ENCODE data around the gene SLC24A5. TPM values are rescaled to one million over a fixed set of nuclear protein-coding genes. Genes with fewer than 3 reads are reported as not detected.

SLC24A5 gene
- total RNA-seq, result not detected
- long read RNA-seq, result 0 reads

GRCh38 chr15:48120745-48121144 lies at the start of gene SLC24A5:
TSS of gene SLC24A5 (plus strand) at chr15:48120990. CDS start at chr15:48121045, 55 bp downstream.
- DNase-seq (ENCODE audit: missing footprints) (no peak), ATAC-seq (no peak)
- intact Hi-C loops (cut with DNase I), result no loop called here

DNA sequence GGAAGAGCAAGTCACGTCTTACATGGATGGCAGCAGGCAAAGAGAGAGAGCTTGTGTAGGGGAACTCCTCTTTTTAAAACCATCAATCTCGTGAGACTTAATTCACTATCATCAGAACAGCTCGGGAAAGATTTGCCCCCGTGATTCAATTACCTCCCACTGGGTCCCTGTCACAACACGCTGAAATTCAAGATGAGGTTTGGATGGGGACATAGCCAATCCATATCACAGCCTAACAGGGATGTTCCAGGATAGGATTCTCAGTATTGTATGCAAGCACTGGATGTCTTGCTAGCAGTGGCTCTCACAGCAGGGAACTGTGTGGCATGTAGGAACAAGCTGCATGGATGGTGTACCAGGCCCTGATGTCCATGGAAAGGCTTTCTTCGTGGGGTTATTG lies 47.8 kb upstream of the SLC24A5 start:
- no peak for ATAC-seq
- intact Hi-C loops (cut with DNase I), result no loop called here
- DNase-seq (ENCODE audit: missing footprints), result no peak

DNA sequence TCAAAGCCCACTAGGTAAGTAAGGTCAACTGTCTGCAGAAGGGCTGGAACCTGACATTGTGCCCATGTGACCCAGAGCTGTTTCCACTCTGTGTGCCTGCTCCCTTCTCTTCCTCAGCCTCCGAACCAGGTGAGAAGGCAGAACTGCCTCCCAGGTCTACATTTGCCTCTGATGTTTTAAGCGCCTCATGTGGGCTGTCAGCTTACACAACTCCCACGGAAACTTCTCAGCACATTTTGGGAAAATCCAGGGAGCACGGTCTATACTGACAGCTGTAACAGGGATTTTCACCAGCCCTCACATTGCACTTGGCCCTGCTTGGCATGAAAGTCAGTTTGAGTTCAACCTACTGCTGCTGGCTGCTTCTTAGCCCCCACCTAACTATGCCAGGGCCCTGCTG lies 46.9 kb upstream of the SLC24A5 start:
- ATAC-seq (no peak), DNase-seq (ENCODE audit: missing footprints) (no peak)
- intact Hi-C loops (cut with DNase I), result no loop called here

DNA sequence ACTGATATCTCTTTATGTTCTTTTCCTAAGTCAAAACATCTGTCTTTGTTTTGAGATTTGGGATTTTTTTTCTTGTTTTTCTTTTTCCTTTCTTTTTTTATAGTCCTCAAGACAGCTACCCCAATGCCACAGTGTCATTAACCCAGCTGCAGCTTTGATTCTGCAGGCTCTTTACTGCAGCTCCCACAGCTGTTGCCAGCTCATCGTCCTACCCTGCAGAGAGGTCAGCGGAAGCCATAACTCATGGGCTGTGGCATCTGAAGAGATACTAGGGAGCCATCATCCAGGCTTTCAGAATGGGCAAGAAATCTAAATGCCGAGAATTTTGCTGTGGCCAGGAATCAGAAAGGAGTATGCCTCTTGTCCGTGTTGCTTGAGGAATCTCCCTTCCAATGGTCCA lies 44.3 kb upstream of the SLC24A5 start:
- ATAC-seq, result no peak
- intact Hi-C loops (cut with DNase I), result no loop called here

GRCh38 chr15:48077616-48078184 lies 43.1 kb upstream of the SLC24A5 start:
- intact Hi-C loops (cut with DNase I), result no loop called here
- no peak for ATAC-seq

More for the DNA sequence above, 44.3 kb upstream of the SLC24A5 start:
- no peak for DNase-seq (ENCODE audit: missing footprints)

DNA sequence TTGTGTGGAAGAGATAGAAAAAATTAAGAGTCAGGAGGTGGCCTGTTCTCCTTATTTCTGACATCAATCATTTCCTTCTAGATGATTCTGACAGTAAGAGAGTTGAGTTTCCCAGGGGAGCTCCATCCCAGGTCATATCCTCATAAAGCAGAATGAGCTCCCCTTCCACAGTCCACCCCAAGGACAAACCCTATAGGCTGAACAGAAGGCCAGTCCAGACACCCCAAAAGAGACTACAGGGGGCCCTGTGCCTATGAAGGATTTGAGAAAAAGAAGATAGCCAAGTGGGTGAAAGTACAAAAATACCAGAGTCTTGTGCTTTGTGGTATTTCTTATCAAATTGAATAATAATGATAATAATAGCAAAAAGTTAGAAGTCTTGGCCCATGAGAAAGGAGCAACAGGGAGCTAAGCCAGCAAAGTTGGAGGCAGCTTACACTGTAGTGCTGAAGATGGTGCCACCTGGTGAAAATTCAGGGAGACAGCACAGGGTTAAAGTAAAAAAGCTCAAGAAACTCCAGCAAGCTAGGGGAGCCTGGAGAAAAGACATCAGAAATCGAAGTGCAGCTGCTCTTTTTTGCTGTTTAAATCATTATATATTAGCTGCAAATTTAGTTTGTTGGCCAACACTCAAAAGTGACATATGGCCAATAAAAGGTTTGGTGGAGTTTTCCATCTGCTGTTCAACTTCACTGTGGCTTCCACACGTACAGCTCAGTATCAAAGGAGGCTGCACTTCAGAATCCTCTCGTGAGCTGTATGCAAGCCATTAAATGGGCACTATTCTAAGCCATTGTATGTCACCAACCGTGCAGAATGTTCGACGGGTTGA lies 35.8 kb upstream of the SLC24A5 start:
- DNase-seq (ENCODE audit: missing footprints) (no peak), ATAC-seq (no peak)
- intact Hi-C loops (cut with DNase I), result no loop called here

More at GRCh38 chr15:48077616-48078184, 43.1 kb upstream of the SLC24A5 start:
- DNase-seq (ENCODE audit: missing footprints), result no peak

GRCh38 chr15:48085591-48085930 lies 35.2 kb upstream of the SLC24A5 start:
- no peak for DNase-seq (ENCODE audit: missing footprints)
- no peak for ATAC-seq
- intact Hi-C loops (cut with DNase I), result no loop called here

DNA sequence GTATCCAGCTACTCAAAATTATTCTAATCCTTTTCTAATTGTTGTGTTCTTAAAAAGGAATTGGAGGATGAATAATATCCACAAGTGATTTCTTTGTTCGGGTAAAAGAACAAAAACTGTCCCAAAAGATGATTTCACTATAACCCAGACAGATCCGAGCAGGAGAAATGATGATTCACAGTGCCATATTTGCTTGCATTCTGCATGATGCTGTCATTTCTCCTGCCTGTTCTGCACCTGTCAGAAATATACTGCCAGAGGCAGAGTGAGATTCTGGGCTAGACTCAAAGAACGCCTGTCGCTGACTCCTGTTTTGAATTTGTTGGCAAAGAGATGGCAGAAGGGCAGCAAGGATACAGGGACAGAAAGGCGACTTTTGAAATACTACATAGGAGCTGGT lies 34.7 kb upstream of the SLC24A5 start:
- no peak for ATAC-seq
- intact Hi-C loops (cut with DNase I), result no loop called here
- DNase-seq (ENCODE audit: missing footprints), result no peak

DNA sequence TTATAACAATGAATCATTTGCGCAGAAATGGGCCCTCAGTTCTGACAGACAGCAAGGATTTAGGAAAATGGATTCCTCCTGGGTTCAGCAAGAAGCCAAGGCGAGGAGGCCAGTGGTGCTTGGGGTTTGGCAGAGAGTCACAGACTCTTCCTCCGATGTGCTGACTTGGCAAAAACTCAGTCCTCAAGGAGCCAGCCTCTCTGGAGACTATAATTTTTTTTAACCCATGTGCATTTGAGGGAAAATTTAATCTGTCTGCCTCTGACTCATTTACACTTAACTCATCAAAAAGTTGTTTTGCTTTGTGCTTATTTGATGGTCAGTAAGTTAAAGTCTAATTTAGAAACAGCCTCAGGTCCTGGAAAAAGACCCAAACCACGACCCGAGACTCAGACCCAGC lies 34.2 kb upstream of the SLC24A5 start:
- intact Hi-C loops (cut with DNase I), result no loop called here
- DNase-seq (ENCODE audit: missing footprints) (no peak), ATAC-seq (no peak)

DNA sequence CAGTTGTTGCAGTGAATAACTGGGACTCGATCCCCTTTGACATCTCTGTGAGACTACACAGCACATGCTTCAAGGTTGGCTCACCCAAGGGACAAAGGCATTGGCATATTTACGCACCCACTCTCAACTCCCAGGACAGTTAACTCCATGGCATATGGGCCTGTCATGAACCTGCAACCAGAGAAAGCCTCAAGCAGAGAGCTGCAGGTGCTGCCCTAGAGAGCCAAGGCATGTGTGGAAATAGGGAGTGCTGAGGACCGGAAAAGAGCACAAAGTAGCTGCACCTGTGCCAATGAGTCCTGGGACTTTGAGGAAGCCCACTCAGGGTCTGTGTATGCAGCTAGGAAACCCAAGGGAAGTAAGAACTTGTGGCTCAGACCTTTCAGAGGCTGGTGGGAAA lies 32.9 kb upstream of the SLC24A5 start:
- intact Hi-C loops (cut with DNase I), result no loop called here
- no peak for ATAC-seq
- DNase-seq (ENCODE audit: missing footprints), result no peak

DNA sequence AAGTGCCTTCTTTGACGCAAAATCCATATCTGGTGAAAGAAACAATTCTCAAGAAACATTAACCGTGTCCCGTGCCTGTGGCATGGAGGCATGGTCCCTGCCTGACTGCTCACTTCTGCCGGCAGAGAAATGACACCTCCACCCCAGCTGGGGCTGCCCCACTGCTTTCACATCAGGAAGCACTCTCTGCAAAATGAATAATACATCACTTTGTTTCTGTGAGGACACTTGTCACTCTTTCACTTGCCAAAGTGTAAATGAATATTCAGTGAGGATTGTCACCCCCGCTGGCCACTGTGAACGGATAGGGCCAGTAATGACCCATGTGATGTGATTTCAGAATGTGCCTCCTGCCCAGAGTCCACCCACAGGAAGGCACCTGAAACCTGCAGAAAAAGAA lies 31.1 kb upstream of the SLC24A5 start:
- intact Hi-C loops (cut with DNase I), result no loop called here
- no peak for ATAC-seq
- DNase-seq (ENCODE audit: missing footprints), result no peak

DNA sequence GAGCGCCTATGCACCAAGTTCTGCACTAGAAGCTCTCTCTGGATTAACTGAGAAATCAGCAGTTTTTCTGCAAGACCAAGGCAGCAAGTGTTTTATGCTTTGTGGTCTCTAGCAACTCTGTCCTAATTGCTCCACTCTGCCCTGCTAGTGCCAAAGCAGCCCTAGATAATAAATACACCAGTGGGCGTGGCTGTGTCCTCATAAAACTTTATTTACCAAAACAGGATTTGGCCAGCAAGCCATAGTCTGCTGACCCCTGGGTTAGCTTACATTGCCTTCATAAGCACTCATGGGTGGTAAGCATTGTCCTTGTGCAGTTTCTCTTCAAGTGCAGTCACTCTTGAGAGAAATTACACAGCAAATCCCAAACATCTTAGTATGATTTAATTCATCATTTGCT lies 30.7 kb upstream of the SLC24A5 start:
- no peak for ATAC-seq
- intact Hi-C loops (cut with DNase I), result no loop called here
- DNase-seq (ENCODE audit: missing footprints), result no peak

DNA sequence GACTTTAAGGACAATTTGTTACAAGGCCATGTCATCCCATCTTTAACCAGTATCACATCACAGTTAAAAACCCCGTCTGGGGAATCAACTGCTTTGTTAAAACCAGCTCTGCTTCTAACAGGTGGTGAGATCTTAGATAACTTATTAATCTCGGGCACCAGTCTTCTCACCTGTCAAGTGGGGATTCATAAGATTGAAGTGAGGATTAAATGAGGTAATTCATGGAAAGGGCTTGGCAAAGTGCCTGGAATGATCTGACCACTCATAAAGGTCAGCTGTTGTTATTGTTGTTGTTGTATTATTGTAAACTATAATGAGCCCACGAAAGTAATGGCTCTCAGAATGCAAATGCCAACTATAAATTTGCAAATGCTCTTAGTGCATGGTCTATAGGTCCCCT lies 30.1 kb upstream of the SLC24A5 start:
- intact Hi-C loops (cut with DNase I), result no loop called here
- DNase-seq (ENCODE audit: missing footprints) (no peak), ATAC-seq (no peak)

- ATAC-seq, result no peak
- intact Hi-C loops (cut with DNase I), result no loop called here
These were observed 29.3 kb upstream of the SLC24A5 start for GRCh38 chr15:48091522-48091921.

DNA sequence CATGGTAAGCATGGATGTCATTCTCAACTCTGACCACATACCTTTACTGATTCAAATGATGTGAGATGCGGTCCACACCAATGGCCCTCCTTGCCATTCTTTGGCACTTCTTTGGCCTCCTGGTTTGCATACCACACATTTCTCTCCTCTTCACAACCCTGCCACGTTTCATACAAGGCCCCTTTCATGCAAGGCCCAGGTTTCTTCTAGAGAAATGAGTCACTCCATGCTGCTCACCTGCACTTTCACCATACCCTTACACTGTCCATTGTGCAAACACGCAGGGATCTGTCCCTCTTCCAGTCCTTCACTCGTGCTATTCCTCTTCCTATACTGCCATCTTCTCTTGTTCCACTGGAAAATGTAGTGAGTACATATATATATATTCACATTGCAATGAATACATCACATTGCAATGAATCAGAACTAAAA lies 24.4 kb upstream of the SLC24A5 start:
- intact Hi-C loops (cut with DNase I), result no loop called here
- no peak for DNase-seq (ENCODE audit: missing footprints)
- no peak for ATAC-seq

More at GRCh38 chr15:48091522-48091921, 29.3 kb upstream of the SLC24A5 start:
- DNase-seq (ENCODE audit: missing footprints), result no peak

DNA sequence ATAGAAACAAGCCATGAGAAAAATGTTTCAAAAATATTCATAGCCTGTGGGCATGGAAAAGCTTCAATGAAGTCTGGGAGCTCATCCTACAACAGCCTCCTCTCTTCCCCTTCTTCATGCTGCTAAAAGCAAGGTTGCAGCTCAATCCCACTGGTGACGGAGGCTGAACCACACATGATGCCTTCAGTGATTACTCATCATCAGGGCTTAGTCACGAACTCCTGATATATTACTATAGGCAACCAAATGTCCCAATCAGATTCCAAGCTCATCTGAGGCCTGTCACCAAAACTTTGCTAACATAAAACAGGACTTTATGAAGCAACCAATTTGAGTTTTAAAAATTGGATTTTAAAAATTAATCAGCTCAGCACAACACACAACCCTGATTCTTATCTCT lies 24.0 kb upstream of the SLC24A5 start:
- intact Hi-C loops (cut with DNase I), result no loop called here
- DNase-seq (ENCODE audit: missing footprints) (no peak), ATAC-seq (no peak)

- no peak for ATAC-seq
- intact Hi-C loops (cut with DNase I), result no loop called here
- DNase-seq (ENCODE audit: missing footprints), result no peak
These were observed 23.5 kb upstream of the SLC24A5 start for GRCh38 chr15:48097264-48097663.

GRCh38 chr15:48101376-48101961 lies 19.3 kb upstream of the SLC24A5 start:
- ATAC-seq (no peak), DNase-seq (ENCODE audit: missing footprints) (no peak)
- intact Hi-C loops (cut with DNase I), result no loop called here

DNA sequence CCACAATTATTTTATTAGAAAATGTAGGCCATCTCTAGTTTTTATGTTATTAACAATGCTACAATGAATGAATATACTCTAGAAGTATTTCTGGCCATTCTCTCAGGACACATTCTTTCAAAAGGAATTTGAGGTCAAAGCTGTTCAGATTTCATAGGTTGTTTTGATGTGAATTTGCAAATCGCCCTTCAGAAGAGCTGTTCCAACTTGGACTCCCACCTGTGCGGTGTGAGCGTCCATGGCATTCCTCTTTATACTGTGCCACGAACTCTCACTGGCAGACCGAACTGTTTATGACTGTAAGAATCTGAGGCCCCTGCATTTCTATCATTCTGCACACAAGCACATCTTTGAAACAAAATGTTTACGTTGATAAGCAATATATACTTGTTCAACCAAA lies 18.6 kb upstream of the SLC24A5 start:
- no peak for DNase-seq (ENCODE audit: missing footprints)
- intact Hi-C loops (cut with DNase I), result no loop called here
- no peak for ATAC-seq

DNA sequence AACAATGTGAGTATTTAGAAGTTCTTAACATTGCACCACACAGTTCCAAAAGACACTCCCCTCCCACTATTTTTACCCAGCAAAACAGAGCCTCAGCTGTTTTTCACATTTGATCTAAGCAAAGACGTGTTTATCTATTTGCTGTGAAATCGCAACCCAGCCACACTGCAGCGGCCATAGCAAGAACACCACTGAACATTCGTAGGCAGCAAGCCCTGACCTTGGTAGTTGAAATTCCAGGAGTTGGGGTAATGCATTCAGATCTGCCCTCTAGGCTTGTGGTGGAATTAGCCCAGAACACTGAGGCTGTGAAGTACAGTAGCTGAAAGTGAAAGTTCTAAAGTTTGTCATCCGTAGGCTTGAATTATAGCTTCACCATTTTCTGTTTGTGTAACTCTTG lies 17.1 kb upstream of the SLC24A5 start:
- ATAC-seq (no peak), DNase-seq (ENCODE audit: missing footprints) (no peak)
- intact Hi-C loops (cut with DNase I), result no loop called here

Measured in Right ventricle myocardium inferior (tissue), 1 donor.